Nucleus accumbens (tissue), 56 donors: ENCODE data around the gene FABP2.
A peak's percentile ranks its signal among the peaks of the same experiment; 100 is the strongest.
"Not testable (repeated sequence)": the region's sequence is repeated elsewhere in the genome, so short reads cannot be mapped to it uniquely, and the experiment has no call there.

ENCODE experiments used
- DNase-seq, 56 donors: peaks; one replicate each; lab custom pipeline; 2025; lab: John Stamatoyannopoulos, UW

The FABP2 gene

DNA sequence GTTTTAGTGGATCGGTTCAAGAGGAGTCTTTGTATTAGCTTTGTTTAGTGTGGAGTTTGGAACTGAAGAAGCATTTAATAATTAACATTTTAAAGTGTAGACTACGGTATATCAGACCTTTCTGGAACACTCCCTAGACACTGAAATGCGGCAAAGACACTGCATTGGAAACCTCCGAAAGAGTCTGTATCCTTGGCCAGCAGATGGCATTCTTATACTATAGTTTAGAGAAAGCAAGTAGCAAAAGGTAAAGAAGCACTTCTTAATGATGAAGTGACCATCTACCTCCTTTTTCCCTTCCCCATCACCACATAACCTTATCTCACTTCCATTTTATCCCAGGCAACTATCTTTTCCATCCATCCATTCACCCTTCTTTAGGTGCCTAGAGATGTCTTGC lies 7.6 kb downstream of the FABP2 start:
- peak in 9 of 56 donors; percentile 0 to 29 (median 2) for DNase-seq

DNA sequence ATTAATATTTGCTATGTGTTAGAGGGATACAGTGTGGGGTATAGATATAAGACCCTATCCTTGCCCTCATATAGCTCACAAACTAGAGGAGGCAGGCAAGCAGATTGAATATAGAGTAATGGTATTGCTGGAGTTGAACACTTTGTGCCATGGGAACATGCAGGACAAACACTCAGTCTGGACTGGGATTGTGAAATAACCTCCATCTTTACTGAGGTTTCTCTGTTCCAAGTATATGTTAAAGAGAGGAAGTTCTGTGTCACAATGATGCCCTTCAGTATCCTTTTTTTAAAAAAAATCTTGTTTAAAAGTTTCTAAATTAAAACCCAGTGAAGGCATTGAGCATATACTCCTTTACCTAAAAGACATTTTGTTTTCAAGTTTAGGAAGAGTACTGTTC lies 8.7 kb downstream of the FABP2 start:
- no peak for DNase-seq

DNA sequence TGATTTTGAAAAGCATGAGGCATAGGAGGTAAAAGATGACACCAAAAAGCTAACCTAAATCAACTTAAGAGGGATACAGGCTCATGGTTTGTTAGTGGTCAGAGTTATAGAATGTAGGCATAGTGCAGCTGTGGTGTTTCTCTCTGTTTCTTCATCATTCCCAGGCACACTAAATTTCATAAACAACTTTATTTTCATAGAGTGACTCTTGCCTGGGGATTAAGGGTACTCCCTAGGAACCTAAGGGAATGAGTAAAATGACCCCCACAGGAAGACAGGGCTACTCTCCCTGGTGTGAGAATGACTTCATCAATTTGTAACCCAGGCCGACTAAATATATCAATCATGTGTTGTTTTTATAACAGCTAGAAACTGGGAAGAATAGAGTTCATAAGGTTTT lies 11.1 kb downstream of the FABP2 start:
- DNase-seq: no peak

DNA sequence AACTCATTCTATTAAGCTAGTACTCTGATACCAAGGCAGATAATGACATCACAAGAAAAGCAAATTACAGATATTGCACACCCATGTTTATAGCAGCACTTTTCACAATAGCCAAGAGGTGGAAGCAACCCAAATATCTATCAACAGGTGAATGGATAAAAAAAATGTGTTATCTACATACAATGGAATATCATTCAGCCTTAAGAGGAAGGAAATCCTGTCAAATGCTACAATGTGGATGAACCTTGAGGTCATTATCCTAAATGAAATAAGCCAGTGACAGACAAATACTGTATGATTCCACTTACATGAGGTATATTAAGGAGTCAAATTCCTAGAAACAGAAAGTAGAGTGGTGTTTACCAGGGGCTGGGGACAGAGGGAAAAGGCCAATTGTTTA lies 14.3 kb downstream of the FABP2 start:
- no peak for DNase-seq

DNA sequence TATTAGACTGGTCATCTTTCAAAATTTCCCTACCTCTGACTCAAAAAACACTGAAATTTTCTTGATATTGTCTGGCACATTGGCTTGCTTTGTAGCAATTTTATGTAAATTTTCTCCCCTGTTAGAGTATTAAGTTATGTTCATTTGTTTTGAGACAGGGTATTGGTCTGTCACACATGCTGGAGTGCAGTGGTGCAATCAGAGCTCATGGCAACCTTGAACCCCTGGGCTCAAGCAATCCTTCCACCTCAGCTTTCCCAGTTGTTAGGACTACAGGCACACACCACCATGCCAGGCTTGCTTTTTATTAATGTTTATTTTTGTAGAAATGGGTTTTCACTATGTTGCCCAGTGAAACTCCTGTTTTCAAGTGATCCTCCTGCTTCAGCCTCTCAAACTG lies 17.5 kb downstream of the FABP2 start:
- DNase-seq: no peak

DNA sequence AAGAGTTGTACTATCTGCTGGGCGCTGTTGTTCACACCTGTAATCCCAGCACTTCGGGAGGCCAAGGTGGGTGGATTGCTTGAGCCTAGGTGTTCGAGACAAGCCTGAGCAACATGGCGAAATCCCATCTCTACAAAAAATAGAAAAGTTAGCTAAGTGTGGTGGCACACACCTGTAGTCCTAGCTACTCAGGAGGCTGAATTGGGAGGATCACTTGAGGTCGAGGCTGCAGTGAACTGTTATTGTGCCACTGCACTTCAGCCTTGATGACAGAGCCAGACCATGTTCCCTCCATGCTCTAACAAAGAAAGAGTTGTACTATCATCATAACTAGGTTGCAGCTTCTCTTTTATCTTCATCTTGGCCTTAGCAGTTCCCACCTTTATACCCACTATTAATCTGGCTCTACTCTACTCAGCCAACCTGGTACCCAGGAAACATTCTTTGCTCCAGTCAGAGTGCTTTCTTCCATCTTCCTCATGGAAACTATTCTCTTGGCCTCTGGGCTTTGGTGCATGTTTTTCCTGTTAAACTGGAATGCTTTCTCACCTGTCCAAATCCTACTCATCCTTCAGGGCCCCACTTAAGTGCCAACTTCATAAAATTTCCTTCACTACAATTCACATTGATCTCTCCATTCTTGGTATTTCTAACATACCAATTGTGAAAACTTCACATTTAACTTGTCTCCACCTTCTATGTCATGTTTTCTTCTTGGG lies 18.2 kb downstream of the FABP2 start:
- no peak for DNase-seq

DNA sequence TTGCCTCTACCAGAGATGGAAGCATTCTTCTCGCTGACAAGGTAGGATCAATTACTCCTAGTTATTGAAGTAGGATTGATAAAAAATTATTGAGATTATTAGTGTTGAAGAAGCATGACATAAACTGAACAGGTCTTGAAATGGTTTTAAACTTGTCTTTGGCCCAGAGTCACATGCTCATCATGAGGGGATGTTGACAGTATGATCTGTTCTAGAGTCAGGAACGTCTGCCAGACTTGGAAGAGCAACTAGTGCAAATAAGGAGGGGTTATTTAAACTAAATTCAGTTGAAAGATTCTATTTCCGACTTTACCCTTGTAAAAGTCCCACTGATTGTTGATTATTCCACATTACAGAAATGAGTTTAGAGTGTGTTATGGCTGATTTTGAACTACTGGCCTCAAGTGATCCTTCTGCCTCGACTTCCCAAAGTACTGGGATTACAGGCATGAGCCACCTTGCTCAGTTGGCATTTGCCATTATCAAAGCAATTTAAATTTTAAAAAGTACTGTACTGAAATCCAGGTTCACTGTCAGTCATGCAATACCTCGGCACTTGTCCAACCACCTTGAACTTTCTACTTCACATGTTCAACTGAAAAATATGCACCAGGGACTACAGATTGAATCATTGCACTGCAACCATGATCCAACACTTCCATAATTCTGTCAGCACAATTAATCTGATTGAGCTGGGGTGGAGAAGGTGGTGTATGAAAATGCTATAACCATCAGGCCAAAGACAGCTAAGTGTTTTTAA lies 19.7 kb downstream of the FABP2 start:
- no peak for DNase-seq

DNA sequence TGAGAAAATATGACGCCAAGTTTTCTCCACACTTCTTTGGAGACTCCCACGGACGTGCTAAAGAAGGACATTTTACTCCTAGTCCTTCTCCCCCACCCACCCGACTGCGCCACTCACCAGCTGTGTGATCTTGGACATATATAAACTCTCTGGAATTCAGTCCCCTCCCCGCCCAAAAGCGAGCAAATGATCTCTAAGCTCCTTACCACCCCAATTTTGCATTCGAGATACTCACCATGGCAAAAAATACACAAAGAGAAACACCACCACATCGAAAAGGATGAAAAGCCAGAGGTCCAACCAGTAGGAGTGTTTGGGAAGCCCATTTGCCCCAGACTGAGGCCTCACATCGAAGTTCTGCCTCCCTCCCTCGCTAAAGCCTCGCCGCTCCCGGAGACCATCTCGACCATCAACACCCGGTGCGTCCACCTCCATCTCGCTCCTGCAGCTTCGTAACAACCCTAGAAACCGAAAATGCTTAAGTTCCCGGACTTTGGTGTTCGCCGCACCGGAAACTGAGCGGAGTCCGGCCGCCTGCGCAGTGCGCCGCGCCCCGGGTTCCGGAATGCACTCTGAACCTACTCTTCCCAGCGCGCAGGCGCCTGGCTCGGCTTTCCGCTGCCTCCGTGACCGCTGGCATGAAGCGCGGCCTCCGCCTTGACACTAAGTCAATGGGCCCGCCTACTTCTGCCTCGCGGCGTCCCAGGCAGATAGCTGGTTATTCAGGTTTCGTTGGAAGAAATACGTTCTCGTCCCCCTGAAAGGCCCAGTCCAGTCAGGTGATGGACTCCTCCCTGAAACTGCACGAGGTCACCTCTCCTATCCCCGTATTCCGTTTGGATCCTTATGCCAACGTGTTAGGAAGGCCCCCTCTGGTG lies 21.6 kb downstream of the FABP2 start:
- no peak for DNase-seq

DNA sequence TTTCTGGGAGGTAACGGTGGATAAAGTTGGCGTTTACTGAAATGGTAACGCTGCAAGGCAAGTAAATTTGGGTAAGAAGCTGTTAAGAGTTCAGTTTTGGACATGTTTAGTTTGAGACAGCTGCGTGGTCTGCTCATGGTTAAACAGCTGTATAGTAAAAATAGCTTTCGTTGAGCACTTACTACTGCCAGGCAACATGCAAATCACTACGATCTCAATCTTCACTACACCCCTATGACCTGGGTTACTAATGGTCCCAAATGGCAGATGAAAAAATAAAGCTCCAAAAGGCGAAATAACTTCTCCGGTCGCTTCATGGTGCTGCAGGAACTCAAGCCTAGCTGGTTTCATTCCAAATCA lies 22.2 kb downstream of the FABP2 start:
- DNase-seq: no peak

DNA sequence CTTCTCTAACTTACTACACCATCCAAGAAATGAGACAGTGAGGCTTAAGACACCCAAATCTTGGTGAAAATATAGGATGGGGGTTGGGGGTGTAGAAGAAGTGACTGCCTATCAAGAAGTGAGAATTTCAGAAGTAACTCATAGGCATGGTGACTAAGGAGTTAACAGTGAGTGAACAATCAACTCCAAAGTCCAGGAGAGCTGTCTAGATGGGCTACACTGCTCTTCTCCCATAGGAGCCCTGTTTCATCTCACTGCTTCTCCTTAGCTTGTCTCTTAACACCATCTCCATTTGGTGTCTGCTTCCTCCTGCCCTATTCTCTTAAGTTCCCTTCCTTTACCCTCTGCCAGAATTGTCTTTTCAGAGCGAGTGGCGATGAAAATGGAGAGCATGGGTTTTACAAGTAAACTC lies 22.7 kb downstream of the FABP2 start:
- no peak for DNase-seq

DNA sequence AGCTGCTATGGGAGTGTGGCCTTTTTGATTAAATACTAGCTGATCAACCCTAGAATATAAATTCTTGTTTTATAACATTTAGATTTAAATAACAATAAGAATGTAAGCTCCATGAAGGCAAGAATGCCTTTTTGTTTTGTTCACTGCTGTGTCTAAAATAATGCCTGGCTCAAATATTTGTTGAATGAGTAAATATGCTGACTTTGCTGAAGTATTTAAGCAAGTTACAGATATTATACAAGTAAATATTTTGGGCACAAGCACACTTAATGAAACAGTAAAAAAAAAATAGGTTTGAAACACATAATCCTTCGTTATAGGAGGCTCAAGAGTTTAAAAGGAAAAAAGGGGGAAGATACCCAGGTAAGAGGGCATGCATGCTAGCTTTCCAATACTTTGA lies 24.1 kb downstream of the FABP2 start:
- no peak for DNase-seq

DNA sequence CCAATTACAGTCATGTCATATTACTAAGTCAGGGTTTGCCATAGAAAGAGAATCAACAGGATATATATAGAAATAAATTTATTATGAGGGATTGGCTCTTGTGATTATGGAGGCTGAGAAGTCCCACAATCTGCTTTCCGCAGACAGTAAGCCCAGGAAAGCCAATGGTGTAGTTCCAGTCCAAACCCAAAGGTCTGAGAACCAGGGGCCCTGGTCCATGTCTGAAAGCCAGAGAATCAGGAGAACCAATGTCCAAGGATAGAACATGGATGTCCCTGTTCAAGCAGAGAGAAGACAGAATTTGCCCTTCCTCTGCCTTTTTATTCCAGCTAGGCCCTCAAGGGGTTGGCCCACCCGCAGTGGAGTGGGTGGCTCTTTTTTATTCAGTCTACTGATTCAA lies 25.6 kb downstream of the FABP2 start:
- DNase-seq: no peak

DNA sequence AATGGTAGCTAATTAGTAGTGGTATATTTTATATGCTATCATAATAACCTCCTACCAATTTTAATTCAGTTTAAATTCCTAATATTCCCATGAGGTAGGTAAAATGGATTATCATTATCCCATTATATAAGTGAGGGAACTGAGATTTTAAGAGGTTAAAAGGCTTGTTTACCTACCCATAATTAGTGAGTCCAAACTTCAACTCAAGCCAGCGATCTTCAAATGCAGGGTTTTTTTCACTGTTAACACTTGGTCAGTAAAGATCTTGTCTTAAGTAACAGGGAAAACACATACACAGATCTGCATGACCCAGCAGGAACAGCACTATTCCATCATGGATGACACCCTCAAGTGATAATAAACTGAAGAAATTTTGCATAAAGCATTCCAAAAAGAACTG lies 31.3 kb downstream of the FABP2 start:
- DNase-seq: no peak

DNA sequence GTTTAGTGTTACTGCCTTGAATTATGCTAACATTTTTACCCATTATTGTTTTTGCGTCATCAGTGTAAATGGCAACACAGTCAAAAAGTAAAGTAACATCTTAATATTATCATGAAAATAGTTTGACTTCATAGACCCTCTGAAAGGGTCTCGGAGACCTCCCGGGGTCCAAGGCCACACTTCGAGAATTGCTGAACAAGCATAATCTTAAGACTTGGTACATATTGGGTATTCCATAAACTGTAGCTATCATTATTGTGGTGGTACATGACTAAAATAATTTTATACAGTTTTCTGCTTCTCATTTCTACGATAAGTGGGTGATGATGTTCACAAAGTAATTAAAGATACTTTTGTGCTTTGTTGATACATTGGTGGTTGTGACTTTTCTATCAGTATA lies 32.6 kb downstream of the FABP2 start:
- no peak for DNase-seq

DNA sequence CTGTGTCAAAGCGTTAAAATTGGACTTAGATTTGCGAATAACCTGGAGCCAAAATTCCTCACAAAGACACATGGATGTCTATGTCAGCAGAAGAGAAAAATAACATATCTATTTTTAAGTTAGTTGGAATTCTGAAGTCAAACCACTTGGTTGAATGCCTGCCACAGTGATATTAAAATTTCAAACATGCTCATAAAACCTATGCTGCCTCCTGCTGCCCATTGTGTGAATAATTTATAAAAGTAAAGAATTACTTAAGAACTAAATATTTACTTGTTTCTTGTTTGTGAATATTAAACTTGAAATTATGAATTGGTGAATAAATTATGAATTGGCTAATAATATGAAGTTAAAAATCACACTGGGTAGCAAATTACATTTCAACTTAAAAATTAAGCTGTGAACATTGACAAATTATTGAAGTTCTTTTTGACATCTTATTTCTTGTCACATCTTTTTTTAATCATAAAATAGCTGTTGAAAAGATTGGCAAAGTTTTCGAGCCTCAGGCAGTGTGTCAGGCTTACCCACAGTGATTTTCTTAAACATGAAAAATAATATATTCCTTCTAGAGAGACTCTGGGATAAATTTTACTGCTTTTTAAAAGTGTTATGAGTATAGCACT lies 35.4 kb downstream of the FABP2 start:
- no peak for DNase-seq

DNA sequence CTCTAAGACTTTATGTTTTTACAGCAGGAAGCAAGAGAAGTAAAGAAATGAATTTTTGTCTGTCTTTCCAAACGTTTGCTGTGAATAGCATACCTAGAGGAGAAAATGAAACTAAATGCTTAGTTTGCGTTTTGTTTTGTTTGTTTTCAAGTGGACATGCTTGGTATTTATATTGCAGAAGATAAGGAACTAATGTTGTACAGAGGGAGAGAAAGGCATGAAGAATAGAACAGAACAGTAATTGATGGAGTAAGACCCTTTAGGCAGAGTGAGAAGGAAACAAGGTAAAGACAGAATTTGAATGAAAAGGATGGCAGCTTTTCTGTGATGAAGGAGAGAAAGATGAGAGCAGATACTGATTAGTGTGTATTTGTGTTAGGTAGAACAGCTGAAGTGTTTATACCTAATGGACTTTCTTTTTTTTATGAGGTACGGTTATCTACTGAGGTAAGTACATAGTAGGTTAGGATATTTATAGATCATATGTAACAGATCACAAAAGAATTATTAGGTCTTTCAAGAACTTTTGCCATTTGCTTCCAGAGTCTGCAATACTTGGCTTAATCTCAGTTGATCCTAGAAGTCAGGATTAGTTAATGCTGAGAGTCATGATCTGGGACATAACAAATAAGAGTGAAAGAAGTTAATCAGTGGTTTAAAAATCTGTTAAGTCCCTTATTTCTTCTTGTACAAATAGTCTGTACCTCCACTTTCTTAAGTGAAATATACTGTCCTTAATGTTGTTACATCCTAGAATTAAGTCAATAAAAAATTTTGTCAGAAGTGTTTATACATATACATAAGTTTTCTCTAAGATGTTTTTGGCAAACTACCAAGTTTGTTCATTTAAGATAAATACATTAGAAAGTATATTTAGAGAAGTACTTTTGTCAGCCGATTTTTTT lies 36.8 kb downstream of the FABP2 start:
- no peak for DNase-seq

DNA sequence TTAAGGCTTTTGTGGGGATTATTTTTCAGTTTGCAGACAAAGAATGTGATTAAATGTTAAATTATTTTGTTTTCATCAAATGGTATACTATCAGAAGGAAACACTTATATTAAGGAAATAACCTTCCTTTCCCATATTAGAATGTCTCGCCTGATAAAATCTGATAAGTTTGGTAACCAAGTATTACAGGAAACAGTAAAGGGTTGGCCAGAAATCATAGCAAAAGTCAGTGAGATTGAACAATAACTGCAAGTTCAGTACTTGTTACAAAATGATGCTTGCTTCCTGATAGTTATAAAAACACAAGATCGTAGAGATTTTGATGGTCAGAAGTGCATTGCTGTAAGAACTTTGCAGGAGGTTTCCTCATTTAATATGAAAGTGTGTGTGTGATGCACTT lies 40.5 kb downstream of the FABP2 start:
- DNase-seq: no peak

DNA sequence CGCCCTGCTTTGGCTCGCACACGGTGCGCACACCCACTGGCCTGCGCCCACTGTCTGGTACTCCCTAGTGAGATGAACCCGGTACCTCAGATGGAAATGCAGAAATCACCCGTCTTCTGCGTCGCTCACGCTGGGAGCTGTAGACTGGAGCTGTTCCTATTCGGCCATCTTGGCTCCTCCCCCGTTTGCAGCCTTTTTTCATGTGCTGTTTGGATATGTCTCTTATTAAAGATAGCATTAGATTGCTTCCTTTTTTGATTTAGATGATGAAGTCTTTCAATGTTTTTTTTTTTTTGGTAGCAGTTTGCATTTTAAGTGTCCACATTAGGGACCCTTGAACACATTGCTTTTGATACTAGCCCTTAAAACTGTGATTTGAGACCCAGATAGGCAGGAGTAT lies 42.0 kb downstream of the FABP2 start:
- DNase-seq: not testable (repeated sequence)

DNA sequence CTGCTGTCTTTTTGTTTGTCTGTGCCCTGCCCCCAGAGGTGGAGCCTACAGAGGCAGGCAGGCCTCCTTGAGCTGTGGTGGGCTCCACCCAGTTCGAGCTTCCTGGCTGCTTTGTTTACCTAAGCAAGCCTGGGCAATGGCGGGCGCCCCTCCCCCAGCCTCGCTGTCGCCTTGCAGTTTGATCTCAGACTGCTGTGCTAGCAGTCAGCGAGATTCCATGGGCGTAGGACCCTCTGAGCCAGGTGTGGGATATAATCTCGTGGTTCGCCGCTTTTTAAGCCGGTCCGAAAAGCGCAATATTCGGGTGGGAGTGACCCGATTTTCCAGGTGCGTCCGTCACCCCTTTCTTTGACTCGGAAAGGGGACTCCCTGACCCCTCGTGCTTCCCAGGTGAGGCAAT lies 42.4 kb downstream of the FABP2 start:
- DNase-seq: not testable (repeated sequence)
